Natural killer cell treated with Interleukin-12 subunit alpha and Interleukin-12 subunit beta and Interleukin-15 and Interleukin-18, amount 100 ng/mL, for 72 hours (primary cell): ENCODE data around the gene RALGPS1. TPM values are rescaled to one million over a fixed set of nuclear protein-coding genes. Genes with fewer than 3 reads are reported as not detected.

ENCODE experiments used
- ATAC-seq, 2 donors: fragments of 150-1000 bp; cut with Tn5 transposase in 1 of 2; sonication (Bioruptor Pico), chemical (Tn5 transposase) in 1 of 2; 2 replicates each; pipeline ENCODE4 v1.10.0; 2021
- DNase-seq: peaks from one replicate; pipeline ENCODE4 v3.0.0; 2022; ENCODE audit warnings: low spot score
- H3K27ac Mint-ChIP-seq, 2 donors: 1 replicate in 1 of 2; 2 replicates in 1 of 2; pipeline ENCODE4 v1.8.0; 2022; ENCODE audit warnings: mixed read lengths in 2 of 2, mild to moderate bottlenecking in 1 of 2, moderate library complexity in 1 of 2
- H3K27me3 Mint-ChIP-seq, 2 donors: 1 replicate in 1 of 2; 2 replicates in 1 of 2; pipeline ENCODE4 v1.8.0; 2022; ENCODE audit warnings: mixed read lengths in 2 of 2
- H3K36me3 Mint-ChIP-seq: one replicate; pipeline ENCODE4 v1.8.0; 2022; ENCODE audit warnings: mixed read lengths
- H3K4me1 Mint-ChIP-seq, 2 donors: 1 replicate in 1 of 2; 2 replicates in 1 of 2; pipeline ENCODE4 v1.8.0; 2022; ENCODE audit warnings: low read depth in 2 of 2, mixed read lengths in 2 of 2, mild to moderate bottlenecking in 1 of 2
- H3K4me3 Mint-ChIP-seq: one replicate; pipeline ENCODE4 v1.8.0; 2022; ENCODE audit warnings: mixed read lengths
- H3K9me3 Mint-ChIP-seq: 2 replicates; pipeline ENCODE4 v1.8.0; 2022; ENCODE audit warnings: mixed read lengths
- total RNA-seq, 2 donors: library from RNA; stranded (reverse); gene quantifications; one replicate each; pipeline ENCODE4 v1.2.3, GENCODE V29; 2022

The RALGPS1 gene
- total RNA-seq, 2 donors from 2014 or later = 4.4 to 7.0 TPM

GRCh38 chr9:127113191-127113972, 198.8 kb downstream of the RALGPS1 start:
- H3K36me3 Mint-ChIP-seq = no peaks in the 10 kb centered on the region
- no peak for DNase-seq
- no peaks in the 10 kb centered on the region for H3K27me3 Mint-ChIP-seq
- peaks cover 9 to 12% of the 10 kb centered on the region in 2 donors for H3K4me1 Mint-ChIP-seq
- H3K27ac Mint-ChIP-seq = no peak overlapping the region
- no peaks in the 10 kb centered on the region for H3K9me3 Mint-ChIP-seq
- ATAC-seq = no peak
- no peak overlapping the region for H3K4me3 Mint-ChIP-seq

GRCh38 chr9:127114606-127115005, 200.0 kb downstream of the RALGPS1 start:
- Mint-ChIP-seq H3K4me1 (peaks cover 9 to 17% of the 10 kb centered on the region in 2 donors), H3K27me3 (no peaks in the 10 kb centered on the region), H3K27ac (no peak overlapping the region), H3K36me3 (no peaks in the 10 kb centered on the region), H3K9me3 (no peaks in the 10 kb centered on the region), H3K4me3 (no peak overlapping the region)
- ATAC-seq (no peak), DNase-seq (no peak)

DNA sequence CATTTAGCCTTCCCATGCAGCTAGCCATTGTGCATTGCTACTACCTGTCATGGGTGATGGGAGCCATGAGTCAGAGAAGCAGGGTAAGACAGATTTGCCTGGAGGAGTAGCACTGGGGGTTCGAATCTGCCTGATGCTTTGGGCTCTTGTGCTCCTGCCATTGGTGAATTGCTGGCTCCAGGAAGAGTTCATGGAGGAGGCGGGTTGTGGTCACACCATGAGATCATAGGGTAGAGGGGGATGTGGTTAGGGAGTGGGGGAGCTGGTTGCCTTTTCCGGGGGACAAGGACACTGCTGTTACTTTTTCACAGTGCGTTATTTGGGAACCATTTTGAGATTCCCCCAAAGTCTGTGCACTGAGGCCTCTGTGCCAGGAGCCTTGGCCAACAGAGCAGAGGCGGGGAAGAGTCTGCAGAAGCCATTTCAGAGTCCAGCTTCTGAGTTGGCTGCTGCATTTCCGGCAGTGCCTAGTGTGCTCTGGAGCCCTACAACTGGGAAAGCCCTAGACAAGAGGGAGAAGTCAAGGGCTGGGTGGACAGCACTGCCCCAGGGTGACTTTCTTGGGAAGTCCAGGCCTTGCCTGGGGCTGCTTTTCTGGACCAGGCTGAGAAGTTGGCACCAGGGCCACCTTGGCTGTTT, 201.6 kb downstream of the RALGPS1 start:
- peak; percentile 3 to 25 for ATAC-seq

DNA sequence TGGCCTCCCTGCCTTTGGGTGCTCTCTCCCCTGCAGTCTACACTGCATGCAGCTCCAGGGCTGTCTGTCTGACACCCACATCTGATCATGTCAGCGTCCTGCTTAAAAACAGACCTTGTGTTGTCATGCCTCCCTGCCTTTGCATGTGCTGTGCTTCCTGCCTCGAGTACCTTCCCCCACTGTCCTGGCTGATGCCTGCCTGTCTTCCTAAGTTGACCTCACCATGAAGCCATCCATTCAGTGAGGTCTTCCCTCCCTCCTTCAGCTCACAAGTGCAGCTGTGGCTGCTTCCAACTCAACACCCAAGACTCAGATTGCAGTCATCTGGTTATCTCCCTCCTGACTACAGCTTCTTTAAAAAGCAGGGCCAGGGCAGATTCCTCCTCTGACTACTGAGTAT, 202.4 kb downstream of the RALGPS1 start:
- DNase-seq (no peak), ATAC-seq (no peak)
- Mint-ChIP-seq H3K4me3 (no peak overlapping the region), H3K9me3 (no peaks in the 10 kb centered on the region), H3K4me1 (peaks cover 9 to 17% of the 10 kb centered on the region in 2 donors), H3K36me3 (no peaks in the 10 kb centered on the region), H3K27ac (peak overlapping the region in 1 of 2 donors; percentile 30), H3K27me3 (peaks cover 0 to 8% of the 10 kb centered on the region in 2 donors)

More for the DNA sequence above, 201.6 kb downstream of the RALGPS1 start:
- peaks cover 9 to 17% of the 10 kb centered on the region in 2 donors for H3K4me1 Mint-ChIP-seq
- no peak overlapping the region for H3K27ac Mint-ChIP-seq
- peaks cover 0 to under 1% of the 10 kb centered on the region in 2 donors for H3K27me3 Mint-ChIP-seq
- DNase-seq = no peak
- no peak overlapping the region for H3K4me3 Mint-ChIP-seq
- H3K36me3 Mint-ChIP-seq = no peaks in the 10 kb centered on the region
- no peaks in the 10 kb centered on the region for H3K9me3 Mint-ChIP-seq

GRCh38 chr9:127117801-127118200, 203.2 kb downstream of the RALGPS1 start:
- peaks cover 0 to 15% of the 10 kb centered on the region in 2 donors for H3K27me3 Mint-ChIP-seq
- no peaks in the 10 kb centered on the region for H3K9me3 Mint-ChIP-seq
- no peaks in the 10 kb centered on the region for H3K36me3 Mint-ChIP-seq
- DNase-seq (no peak), ATAC-seq (no peak)
- no peak overlapping the region for H3K4me3 Mint-ChIP-seq
- peaks cover 9 to 18% of the 10 kb centered on the region in 2 donors for H3K4me1 Mint-ChIP-seq
- no peak overlapping the region for H3K27ac Mint-ChIP-seq

- H3K27ac Mint-ChIP-seq = no peak overlapping the region
- DNase-seq = no peak
- no peaks in the 10 kb centered on the region for H3K9me3 Mint-ChIP-seq
- H3K4me1 Mint-ChIP-seq = peaks cover 9 to 23% of the 10 kb centered on the region in 2 donors
- no peaks in the 10 kb centered on the region for H3K36me3 Mint-ChIP-seq
- no peak for ATAC-seq
- peaks cover 0 to 24% of the 10 kb centered on the region in 2 donors for H3K27me3 Mint-ChIP-seq
- H3K4me3 Mint-ChIP-seq = no peak overlapping the region
These were observed 204.2 kb downstream of the RALGPS1 start for GRCh38 chr9:127118597-127119319.

DNA sequence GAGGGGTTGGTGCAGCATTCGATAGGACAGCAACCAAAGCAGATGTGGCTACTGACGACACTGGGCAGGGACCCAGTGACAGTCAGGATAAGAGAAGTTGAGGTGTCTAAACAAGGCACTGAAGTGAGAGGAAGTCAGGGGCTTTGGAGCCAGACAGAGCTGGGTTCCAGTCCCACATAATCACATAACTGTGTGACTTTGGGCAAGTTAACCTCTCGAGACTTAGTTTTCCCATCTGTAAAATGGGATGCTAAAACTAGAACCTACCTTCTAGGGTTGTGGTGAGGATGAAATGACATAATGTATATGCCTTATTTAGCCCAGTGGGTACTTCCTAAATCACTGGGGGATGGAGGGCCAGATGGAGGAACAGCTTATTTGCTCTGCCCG, 204.7 kb downstream of the RALGPS1 start:
- Mint-ChIP-seq H3K36me3 (no peaks in the 10 kb centered on the region), H3K27me3 (peaks cover 0 to 26% of the 10 kb centered on the region in 2 donors), H3K9me3 (no peaks in the 10 kb centered on the region), H3K27ac (no peak overlapping the region), H3K4me3 (no peak overlapping the region), H3K4me1 (peaks cover 9 to 23% of the 10 kb centered on the region in 2 donors)
- DNase-seq (no peak), ATAC-seq (no peak)

DNA sequence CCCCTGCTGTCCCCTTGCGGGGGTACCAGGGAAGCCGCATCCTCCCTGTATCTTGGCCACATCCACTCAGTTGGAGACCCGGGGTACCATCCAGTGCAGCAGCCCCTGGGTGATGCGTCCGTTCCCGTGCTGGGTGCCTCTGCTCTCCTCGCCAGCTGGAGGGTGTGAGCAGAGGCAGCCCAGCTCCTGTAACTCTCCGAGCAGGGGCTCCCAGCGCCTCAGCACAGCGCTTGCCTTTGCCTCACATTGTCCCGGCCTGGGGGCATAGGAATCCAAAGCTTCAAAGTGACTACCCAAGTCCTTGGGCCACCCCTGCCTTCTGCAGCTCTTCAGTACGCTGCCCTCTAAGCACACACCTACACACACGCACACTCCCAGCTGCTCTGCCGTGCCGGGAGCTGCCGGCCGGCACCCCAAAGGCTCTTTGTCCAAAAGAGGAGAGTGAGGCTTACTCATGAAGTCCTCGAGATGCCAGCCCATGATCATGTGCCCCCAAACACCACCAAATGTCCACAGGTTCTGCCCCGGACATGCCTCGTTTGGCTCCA, 207.1 kb downstream of the RALGPS1 start:
- peaks cover 5 to 17% of the 10 kb centered on the region in 2 donors for H3K4me1 Mint-ChIP-seq

DNA sequence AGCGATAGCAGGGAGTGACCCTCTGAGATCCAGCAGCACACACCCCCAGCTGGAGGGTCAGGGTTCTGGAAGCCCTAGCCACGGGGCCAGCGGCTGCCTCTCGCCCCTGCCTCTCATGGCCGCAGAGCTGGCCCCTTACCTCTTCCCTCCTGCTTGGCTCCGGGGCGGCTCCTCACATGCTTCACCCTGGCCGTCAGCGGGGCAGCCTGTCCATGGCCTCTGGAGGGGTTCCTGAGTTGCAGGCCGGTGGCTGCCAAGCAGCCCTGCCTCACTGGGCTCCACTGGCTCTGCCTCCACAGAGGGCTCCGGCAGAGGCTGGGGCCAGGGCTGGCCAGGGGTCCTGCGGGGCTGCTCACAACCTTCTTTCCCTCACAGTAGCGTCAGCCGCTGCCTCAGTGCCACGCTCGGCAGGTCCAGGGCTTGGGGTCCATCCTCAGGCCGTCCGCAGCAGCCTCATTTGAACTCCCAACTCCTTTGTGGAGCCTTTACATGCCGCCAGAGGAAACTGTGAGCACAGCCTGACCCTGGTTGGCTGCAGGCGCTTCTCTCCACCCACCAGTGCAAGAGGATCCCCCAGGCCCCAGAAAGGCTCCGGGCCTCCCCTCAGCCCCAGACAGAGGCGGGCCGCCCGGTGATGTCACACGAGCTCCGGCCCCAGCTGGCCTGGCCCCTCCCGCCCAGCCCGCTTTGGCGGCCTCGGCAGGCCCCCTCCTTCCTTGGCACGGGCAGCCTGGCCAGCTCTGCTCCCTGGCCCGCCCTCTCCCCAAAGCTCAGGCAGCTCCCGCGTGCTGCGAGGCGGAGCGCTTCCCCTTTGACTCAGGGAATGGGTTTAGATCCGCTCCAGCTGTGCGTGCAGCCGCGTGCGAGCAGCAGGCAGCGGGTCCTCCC, 207.8 kb downstream of the RALGPS1 start, which contains the start of gene ANGPTL2:
TSS of gene ANGPTL2 (minus strand) at position 460 of the 888 bp plus-strand sequence. CDS start 13,904 bp downstream, outside the sequence.
- ATAC-seq (peak; percentile 45 to 64), DNase-seq (no peak)
- no peak within 1 kb of the TSS for H3K27ac Mint-ChIP-seq
- H3K9me3 Mint-ChIP-seq = no peaks in the 10 kb centered on the region
- peaks cover 0 to 43% of the 10 kb centered on the region in 2 donors for H3K27me3 Mint-ChIP-seq
- peaks cover 0 to 12% of the 10 kb centered on the region in 2 donors for H3K4me1 Mint-ChIP-seq
- H3K36me3 Mint-ChIP-seq = no peaks in the 10 kb centered on the region
- H3K4me3 Mint-ChIP-seq = peak within 1 kb of the TSS; percentile 15

More for the DNA sequence above, 207.1 kb downstream of the RALGPS1 start:
- ATAC-seq (no peak), DNase-seq (no peak)
- peaks cover 0 to 39% of the 10 kb centered on the region in 2 donors for H3K27me3 Mint-ChIP-seq
- no peaks in the 10 kb centered on the region for H3K9me3 Mint-ChIP-seq
- no peak overlapping the region for H3K27ac Mint-ChIP-seq
- no peaks in the 10 kb centered on the region for H3K36me3 Mint-ChIP-seq
- H3K4me3 Mint-ChIP-seq = no peak overlapping the region

GRCh38 chr9:127123064-127123890, 208.7 kb downstream of the RALGPS1 start:
- no peak for ATAC-seq
- Mint-ChIP-seq H3K36me3 (no peaks in the 10 kb centered on the region), H3K27me3 (peaks cover 0 to 43% of the 10 kb centered on the region in 2 donors), H3K4me3 (peak overlapping the region; percentile 15), H3K9me3 (no peaks in the 10 kb centered on the region), H3K27ac (no peak overlapping the region), H3K4me1 (peaks cover 4 to 15% of the 10 kb centered on the region in 2 donors)
- no peak for DNase-seq

GRCh38 chr9:127124111-127124531, 209.5 kb downstream of the RALGPS1 start:
- H3K9me3 Mint-ChIP-seq = no peaks in the 10 kb centered on the region
- peaks cover 6 to 12% of the 10 kb centered on the region in 2 donors for H3K4me1 Mint-ChIP-seq
- H3K4me3 Mint-ChIP-seq = no peak overlapping the region
- H3K27me3 Mint-ChIP-seq = peaks cover 0 to 43% of the 10 kb centered on the region in 2 donors
- H3K36me3 Mint-ChIP-seq = no peaks in the 10 kb centered on the region
- no peak for DNase-seq
- no peak for ATAC-seq
- no peak overlapping the region for H3K27ac Mint-ChIP-seq

DNA sequence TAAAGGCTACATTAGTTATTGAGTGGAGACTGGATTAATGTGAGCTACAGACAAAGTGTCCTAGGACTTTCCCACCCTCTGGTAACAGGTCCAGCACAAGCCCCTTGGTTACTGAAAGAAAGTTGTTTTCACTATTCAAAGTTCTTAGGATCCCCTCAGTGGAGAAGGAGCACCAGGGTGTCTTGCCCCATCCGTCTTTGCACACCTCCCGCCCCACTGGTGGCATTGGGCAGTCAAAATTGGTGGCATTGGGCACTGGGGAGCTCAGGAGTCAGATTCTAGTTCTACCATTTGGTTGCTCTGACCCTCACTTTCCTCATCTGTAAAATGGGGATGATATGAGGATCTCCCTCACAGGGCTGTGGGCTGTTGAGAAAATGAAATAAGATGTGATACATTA, 210.2 kb downstream of the RALGPS1 start:
- no peak for DNase-seq
- Mint-ChIP-seq H3K4me1 (peaks cover 6 to 11% of the 10 kb centered on the region in 2 donors), H3K9me3 (no peaks in the 10 kb centered on the region), H3K27me3 (peaks cover 0 to 43% of the 10 kb centered on the region in 2 donors), H3K27ac (no peak overlapping the region), H3K36me3 (no peaks in the 10 kb centered on the region), H3K4me3 (no peak overlapping the region)
- ATAC-seq = no peak
